Duodenal mucosa (tissue), 2 donors: ENCODE results near the gene C2orf80.
"Not testable (repeated sequence)": the region's sequence is repeated elsewhere in the genome, so short reads cannot be mapped to it uniquely, and the experiment has no call there.

Experiments
- H3K27ac ChIP-seq: one replicate; pipeline ENCODE4 v1.7.0; 2013; ENCODE audit warnings: low read depth, low read length
- H3K27me3 ChIP-seq, 2 donors: one replicate each; pipeline ENCODE4 v1.7.0; 2013; ENCODE audit warnings: low read length in 2 of 2, control low read depth in 1 of 2; ENCODE audit not compliant: insufficient read depth in 2 of 2, control insufficient read depth in 1 of 2
- H3K36me3 ChIP-seq, 2 donors: one replicate each; pipeline ENCODE4 v1.7.0; 2013; ENCODE audit warnings: low read length in 2 of 2, control low read depth in 1 of 2; ENCODE audit not compliant: insufficient read depth in 2 of 2, control insufficient read depth in 1 of 2
- H3K4me1 ChIP-seq, 2 donors: one replicate each; pipeline ENCODE4 v1.7.0; 2013; ENCODE audit warnings: low read length in 2 of 2, control low read depth in 1 of 2; ENCODE audit not compliant: insufficient read depth in 2 of 2, control insufficient read depth in 1 of 2
- H3K4me3 ChIP-seq, 2 donors: one replicate each; pipeline ENCODE4 v1.7.0; 2013; ENCODE audit warnings: low read length in 2 of 2, low read depth in 1 of 2
- H3K9ac ChIP-seq, 2 donors: one replicate each; pipeline ENCODE4 v1.7.0; 2013; ENCODE audit warnings: low read length in 2 of 2, low read depth in 1 of 2
- H3K9me3 ChIP-seq, 2 donors: one replicate each; pipeline ENCODE4 v1.7.0; 2013; ENCODE audit warnings: low read length in 2 of 2, control low read depth in 1 of 2; ENCODE audit not compliant: control insufficient read depth in 1 of 2

C2orf80 gene

DNA sequence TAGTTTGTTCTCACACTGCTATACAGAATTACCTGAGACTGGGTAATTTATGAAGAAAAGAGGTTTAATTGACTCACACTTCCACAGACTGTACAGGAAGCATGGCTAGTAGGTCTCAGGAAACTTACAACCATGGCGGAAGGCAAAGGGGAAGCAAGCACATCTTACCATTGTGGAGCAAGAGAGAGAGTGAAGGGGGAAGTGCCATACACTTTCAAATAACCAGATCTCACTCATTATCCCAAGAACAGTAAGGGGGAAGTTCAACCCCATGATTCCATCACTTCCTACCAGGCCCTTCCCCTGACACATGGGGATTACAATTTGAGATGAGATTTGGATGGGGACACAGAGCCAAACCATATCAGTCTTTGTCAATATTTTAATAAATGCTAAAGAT, 38.9 kb downstream of the C2orf80 start:
- H3K4me3 ChIP-seq = no peak overlapping the region
- H3K27me3 ChIP-seq = no peaks in the 10 kb centered on the region
- H3K9ac ChIP-seq = no peak overlapping the region
- no peaks in the 10 kb centered on the region for H3K4me1 ChIP-seq
- no peak overlapping the region for H3K27ac ChIP-seq
- no peaks in the 10 kb centered on the region for H3K36me3 ChIP-seq
- H3K9me3 ChIP-seq = no peaks in the 10 kb centered on the region

DNA sequence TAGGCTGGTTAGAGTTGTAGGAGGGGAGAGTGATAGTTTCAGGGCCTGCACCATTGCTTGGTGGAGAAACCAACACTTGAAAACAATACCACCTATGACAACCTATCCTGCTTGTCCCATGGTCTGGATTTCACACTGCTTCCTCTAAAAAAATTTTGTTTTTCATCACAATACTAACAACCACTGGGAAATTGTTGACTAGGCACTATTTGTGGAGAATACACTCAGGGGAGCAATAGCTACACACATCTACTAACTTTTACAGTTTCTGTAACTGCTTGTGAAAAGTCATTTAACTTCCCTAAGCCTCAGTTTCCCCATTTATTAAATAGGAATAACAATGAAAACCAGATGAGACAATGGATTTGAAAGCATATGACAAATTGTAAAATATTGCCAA, 39.7 kb downstream of the C2orf80 start:
- Histone ChIP-seq H3K4me3 (no peak overlapping the region), H3K27ac (no peak overlapping the region), H3K4me1 (no peaks in the 10 kb centered on the region), H3K36me3 (no peaks in the 10 kb centered on the region), H3K9ac (no peak overlapping the region), H3K27me3 (no peaks in the 10 kb centered on the region), H3K9me3 (no peaks in the 10 kb centered on the region)

DNA sequence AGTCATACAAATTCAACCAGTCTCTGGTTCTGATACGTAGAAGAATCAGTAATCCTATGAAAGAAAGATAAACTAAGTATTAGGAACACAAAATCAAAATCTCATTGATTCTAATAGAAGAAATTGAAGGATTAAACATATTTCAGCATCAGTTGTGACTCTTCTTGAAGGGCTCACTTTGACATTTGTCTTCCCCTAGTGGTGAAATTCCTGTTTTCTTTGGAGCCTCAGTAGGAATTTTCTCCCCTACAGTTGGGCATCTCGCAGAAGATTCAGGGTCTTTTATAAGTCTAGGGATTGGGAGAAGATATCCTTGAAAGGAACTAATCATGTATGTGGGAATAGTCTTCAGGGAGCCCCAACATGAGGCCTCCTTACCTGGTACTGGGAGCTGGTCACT, 41.0 kb downstream of the C2orf80 start:
- Histone ChIP-seq H3K27me3 (no peaks in the 10 kb centered on the region), H3K27ac (no peak overlapping the region), H3K9me3 (no peaks in the 10 kb centered on the region), H3K4me3 (no peak overlapping the region), H3K4me1 (no peaks in the 10 kb centered on the region), H3K9ac (no peak overlapping the region), H3K36me3 (no peaks in the 10 kb centered on the region)

DNA sequence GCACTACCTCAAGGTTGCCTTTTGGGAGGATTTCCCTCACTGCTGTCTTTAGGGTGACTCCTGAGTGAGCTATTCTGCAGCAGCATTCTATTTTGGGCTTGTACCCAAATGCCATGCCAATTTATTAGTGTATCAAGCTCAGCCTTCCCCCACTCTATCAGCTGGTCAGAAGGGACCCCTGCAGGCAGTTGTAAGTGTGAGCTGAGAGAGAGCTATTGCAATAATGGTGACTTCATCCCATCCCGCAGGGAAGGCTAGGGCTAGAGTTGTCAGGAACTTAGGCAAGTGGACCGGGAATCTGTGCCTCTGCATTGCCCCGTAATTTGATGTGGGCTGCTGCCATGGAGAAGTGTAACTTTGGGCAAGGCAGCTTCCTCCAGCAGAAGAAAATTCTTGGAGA, 42.1 kb downstream of the C2orf80 start:
- Histone ChIP-seq H3K9ac (no peak overlapping the region), H3K4me1 (peaks cover 0 to 5% of the 10 kb centered on the region in 2 donors), H3K4me3 (no peak overlapping the region)

GRCh38 chr2:208147008-208147407, 42.8 kb downstream of the C2orf80 start:
- Histone ChIP-seq H3K4me1 (peaks cover 0 to 8% of the 10 kb centered on the region in 2 donors), H3K27ac (no peak overlapping the region), H3K4me3 (no peak overlapping the region), H3K36me3 (no peaks in the 10 kb centered on the region), H3K9ac (no peak overlapping the region), H3K9me3 (no peaks in the 10 kb centered on the region), H3K27me3 (no peaks in the 10 kb centered on the region)

More for the DNA sequence above, 42.1 kb downstream of the C2orf80 start:
- H3K27ac ChIP-seq = no peak overlapping the region
- no peaks in the 10 kb centered on the region for H3K9me3 ChIP-seq
- H3K27me3 ChIP-seq = no peaks in the 10 kb centered on the region
- no peaks in the 10 kb centered on the region for H3K36me3 ChIP-seq

DNA sequence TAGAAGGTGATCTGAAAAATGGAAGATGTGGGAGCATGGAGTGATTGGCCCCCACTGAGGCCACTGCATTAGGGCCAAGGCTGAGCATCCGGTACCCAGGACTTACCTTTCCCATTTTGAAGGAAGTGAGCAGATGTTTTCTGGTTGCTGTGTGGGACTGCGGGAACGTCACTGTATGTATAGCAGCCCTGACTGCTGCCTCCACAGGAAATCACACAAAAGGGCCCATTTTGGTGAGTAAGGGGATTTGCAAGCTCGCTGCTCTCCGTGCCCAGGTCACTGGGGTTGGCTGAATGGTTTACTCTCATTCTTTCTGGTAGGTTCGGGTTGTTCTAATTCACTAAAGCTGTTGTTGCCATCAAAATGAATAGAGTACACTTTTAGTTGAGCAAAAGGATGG, 43.8 kb downstream of the C2orf80 start, which contains the start of gene CRYGB:
Gene CRYGB, minus strand, starts transcription at position 153 of the 400 bp plus-strand sequence. Its CDS starts 38 bp downstream, at position 115.
- H3K4me1 ChIP-seq = peaks cover 0 to 8% of the 10 kb centered on the region in 2 donors
- no peak within 1 kb of the TSS for H3K27ac ChIP-seq
- H3K36me3 ChIP-seq = no peaks in the 10 kb centered on the region
- no peaks in the 10 kb centered on the region for H3K9me3 ChIP-seq
- H3K9ac ChIP-seq = no peak within 1 kb of the TSS
- H3K27me3 ChIP-seq = no peaks in the 10 kb centered on the region
- no peak within 1 kb of the TSS for H3K4me3 ChIP-seq

GRCh38 chr2:208142925-208143799, 46.7 kb downstream of the C2orf80 start:
- Histone ChIP-seq H3K27ac (no peak overlapping the region), H3K4me1 (peaks cover 0 to 8% of the 10 kb centered on the region in 2 donors), H3K9me3 (no peaks in the 10 kb centered on the region), H3K9ac (no peak overlapping the region), H3K27me3 (no peaks in the 10 kb centered on the region), H3K4me3 (no peak overlapping the region), H3K36me3 (no peaks in the 10 kb centered on the region)

DNA sequence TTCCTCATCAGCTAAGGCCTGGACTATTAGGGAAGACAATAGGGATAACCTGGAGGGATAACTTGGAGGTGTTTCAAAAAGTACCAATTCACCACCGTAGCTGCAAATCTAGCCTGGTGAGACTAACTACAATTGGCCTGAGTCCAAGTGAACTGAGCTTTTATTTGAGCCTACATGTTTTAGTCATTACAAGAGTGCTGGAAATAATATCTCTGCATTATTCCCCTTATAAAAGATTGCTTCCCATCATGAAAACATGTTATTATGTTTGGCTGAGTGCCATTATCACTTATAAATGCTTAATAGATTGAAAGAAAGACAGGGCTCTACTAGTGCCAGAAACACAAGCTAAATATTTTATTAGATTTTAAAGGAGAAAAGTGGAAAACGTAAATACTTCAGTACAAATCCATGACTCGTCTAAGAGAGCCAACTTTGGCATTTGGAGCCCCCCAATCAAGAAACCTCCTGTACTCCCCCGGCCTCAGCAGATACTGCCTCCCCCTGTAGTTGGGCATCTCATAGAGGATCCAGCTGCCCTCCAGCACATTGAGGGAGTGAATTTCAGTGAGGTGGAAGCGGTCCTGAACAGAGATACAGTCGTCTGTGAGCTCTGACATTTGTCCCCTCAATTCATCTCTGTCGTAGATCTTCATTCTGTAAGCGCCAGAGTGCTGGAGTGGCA, 47.4 kb downstream of the C2orf80 start:
- H3K9ac ChIP-seq = no peak overlapping the region
- no peak overlapping the region for H3K27ac ChIP-seq
- H3K36me3 ChIP-seq = no peaks in the 10 kb centered on the region
- peaks cover 0 to 8% of the 10 kb centered on the region in 2 donors for H3K4me1 ChIP-seq
- no peaks in the 10 kb centered on the region for H3K27me3 ChIP-seq
- no peaks in the 10 kb centered on the region for H3K9me3 ChIP-seq
- no peak overlapping the region for H3K4me3 ChIP-seq

GRCh38 chr2:208139447-208139846, 50.4 kb downstream of the C2orf80 start:
- no peak overlapping the region for H3K4me3 ChIP-seq
- no peaks in the 10 kb centered on the region for H3K36me3 ChIP-seq
- peaks cover 27 to 31% of the 10 kb centered on the region in 2 donors for H3K4me1 ChIP-seq
- H3K27ac ChIP-seq = no peak overlapping the region
- H3K9ac ChIP-seq = no peak overlapping the region
- H3K27me3 ChIP-seq = no peaks in the 10 kb centered on the region
- no peaks in the 10 kb centered on the region for H3K9me3 ChIP-seq

- not testable (repeated sequence) for H3K27me3 ChIP-seq, H3K36me3 ChIP-seq, H3K9ac ChIP-seq, H3K4me3 ChIP-seq, H3K9me3 ChIP-seq, H3K27ac ChIP-seq
- peaks cover 29 to 31% of the 10 kb centered on the region in 2 donors for H3K4me1 ChIP-seq
Observed at GRCh38 chr2:208138334-208138733, 51.5 kb downstream of the C2orf80 start.
